Neutrophil (primary cell): ENCODE data around the gene MYOT.

ENCODE experiments used
- H3K27ac ChIP-seq: fragments of 200-600 bp; sonication (generic); 2 replicates; pipeline ENCODE4 v1.5.1; 2016; ENCODE audit warnings: mild to moderate bottlenecking, moderate library complexity
- H3K27me3 ChIP-seq: fragments of 200-600 bp; sonication (generic); 2 replicates; pipeline ENCODE4 v1.6.0; 2016; ENCODE audit warnings: mild to moderate bottlenecking
- H3K36me3 ChIP-seq: fragments of 200-600 bp; sonication (generic); 2 replicates; pipeline ENCODE4 v1.5.1; 2017
- H3K4me1 ChIP-seq, 2 experiments: fragments of 200-600 bp in 1 of 2; sonication (generic) in 1 of 2; 1 replicate in 1 of 2; 2 replicates in 1 of 2; pipeline versions ENCODE4 v1.5.1 to v1.6.1; 2013 to 2016; ENCODE audit warnings: low read depth in 1 of 2, low read length in 1 of 2, mild to moderate bottlenecking in 1 of 2, moderate library complexity in 1 of 2; ENCODE audit not compliant: control insufficient read depth in 1 of 2, insufficient read depth in 1 of 2
- H3K4me3 ChIP-seq, 2 experiments: fragments of 200-600 bp in 1 of 2; sonication (generic) in 1 of 2; 1 replicate in 1 of 2; 2 replicates in 1 of 2; pipeline ENCODE4 v1.5.1; 2013 to 2016; ENCODE audit warnings: low read depth in 1 of 2, low read length in 1 of 2, mild to moderate bottlenecking in 1 of 2, moderate library complexity in 1 of 2
- H3K9me3 ChIP-seq: fragments of 200-600 bp; sonication (generic); 2 replicates; pipeline ENCODE4 v1.5.1; 2016
- TF ChIP-seq, protein P1 (sequence below): fragments of 200-600 bp; sonication (generic); IDR thresholded peaks from 2 replicates; pipeline ENCODE4 v1.5.1; 2016; ENCODE audit warnings: antibody characterized with exemption

Gene MYOT

GRCh38 chr5:137932800-137933199 lies 65.1 kb downstream of the MYOT start:
- no peak overlapping the region for H3K4me3 ChIP-seq
- TF ChIP-seq, protein P1, sequence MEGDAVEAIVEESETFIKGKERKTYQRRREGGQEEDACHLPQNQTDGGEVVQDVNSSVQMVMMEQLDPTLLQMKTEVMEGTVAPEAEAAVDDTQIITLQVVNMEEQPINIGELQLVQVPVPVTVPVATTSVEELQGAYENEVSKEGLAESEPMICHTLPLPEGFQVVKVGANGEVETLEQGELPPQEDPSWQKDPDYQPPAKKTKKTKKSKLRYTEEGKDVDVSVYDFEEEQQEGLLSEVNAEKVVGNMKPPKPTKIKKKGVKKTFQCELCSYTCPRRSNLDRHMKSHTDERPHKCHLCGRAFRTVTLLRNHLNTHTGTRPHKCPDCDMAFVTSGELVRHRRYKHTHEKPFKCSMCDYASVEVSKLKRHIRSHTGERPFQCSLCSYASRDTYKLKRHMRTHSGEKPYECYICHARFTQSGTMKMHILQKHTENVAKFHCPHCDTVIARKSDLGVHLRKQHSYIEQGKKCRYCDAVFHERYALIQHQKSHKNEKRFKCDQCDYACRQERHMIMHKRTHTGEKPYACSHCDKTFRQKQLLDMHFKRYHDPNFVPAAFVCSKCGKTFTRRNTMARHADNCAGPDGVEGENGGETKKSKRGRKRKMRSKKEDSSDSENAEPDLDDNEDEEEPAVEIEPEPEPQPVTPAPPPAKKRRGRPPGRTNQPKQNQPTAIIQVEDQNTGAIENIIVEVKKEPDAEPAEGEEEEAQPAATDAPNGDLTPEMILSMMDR: no peak
- no peak overlapping the region for H3K27ac ChIP-seq
- H3K9me3 ChIP-seq: no peaks in the 10 kb centered on the region
- no peaks in the 10 kb centered on the region for H3K27me3 ChIP-seq
- H3K36me3 ChIP-seq: peaks cover 23% of the 10 kb centered on the region
- H3K4me1 ChIP-seq: no peaks in the 10 kb centered on the region

- peaks cover 26% of the 10 kb centered on the region for H3K36me3 ChIP-seq
- TF ChIP-seq, protein P1: no peak
- no peak overlapping the region for H3K4me3 ChIP-seq
Observed at GRCh38 chr5:137933491-137933911, 65.8 kb downstream of the MYOT start.

DNA sequence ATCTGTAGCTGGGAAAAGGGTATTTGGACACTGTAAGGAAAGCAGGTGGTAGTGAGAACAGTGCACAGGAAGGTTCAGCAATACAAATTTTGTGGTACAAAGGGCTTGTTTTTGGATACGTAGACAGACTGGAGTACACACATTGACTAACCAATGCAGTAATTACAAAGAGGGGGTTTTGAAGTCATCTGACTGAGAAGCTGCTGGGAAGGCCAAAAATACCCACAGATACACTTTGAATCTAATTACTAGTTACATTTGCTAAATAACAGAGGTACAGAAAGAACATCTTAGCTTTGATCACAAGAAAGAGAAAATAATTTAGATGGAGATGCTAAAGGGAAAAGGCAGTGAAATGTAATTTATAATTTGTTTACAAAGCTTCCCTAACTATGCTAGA lies 67.5 kb downstream of the MYOT start:
- no peaks in the 10 kb centered on the region for H3K27me3 ChIP-seq
- peaks cover 38% of the 10 kb centered on the region for H3K36me3 ChIP-seq
- no peak overlapping the region for H3K4me3 ChIP-seq
- H3K4me1 ChIP-seq: no peaks in the 10 kb centered on the region
- H3K9me3 ChIP-seq: no peaks in the 10 kb centered on the region
- H3K27ac ChIP-seq: no peak overlapping the region
- TF ChIP-seq, protein P1: no peak

More at GRCh38 chr5:137933491-137933911, 65.8 kb downstream of the MYOT start:
- H3K4me1 ChIP-seq: no peaks in the 10 kb centered on the region
- H3K27ac ChIP-seq: no peak overlapping the region
- no peaks in the 10 kb centered on the region for H3K27me3 ChIP-seq
- H3K9me3 ChIP-seq: no peaks in the 10 kb centered on the region

DNA sequence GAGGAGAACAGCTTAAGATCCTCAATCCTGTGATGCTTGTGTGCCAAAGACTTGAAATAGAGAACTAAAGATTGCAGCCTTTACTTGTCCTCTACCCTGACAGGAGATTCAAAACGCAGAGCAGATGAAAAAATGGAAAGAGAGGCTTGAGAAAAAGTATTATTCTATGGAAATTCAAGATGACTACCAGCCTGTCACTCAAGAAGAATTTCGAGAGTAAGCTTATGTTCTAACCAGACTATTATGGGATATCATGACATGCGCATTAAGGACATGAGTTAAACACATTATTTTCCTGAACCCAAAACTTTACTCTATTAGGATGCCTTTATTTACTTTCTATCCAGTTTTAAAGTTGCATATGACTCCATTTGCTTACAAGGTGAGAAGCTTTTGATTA lies 68.0 kb downstream of the MYOT start:
- Histone ChIP-seq H3K27me3 (no peaks in the 10 kb centered on the region), H3K4me3 (no peak overlapping the region), H3K9me3 (no peaks in the 10 kb centered on the region), H3K4me1 (no peaks in the 10 kb centered on the region), H3K36me3 (peaks cover 42% of the 10 kb centered on the region), H3K27ac (no peak overlapping the region)
- TF ChIP-seq, protein P1: no peak
